DOHH2 (cell line): Measurements from ENCODE around the gene IVL.

Experiments used
- CTCF ChIP-seq: fragments of 200-600 bp; sonication (generic); IDR thresholded peaks from one replicate; pipeline ENCODE4 v1.5.1; 2014; ENCODE audit warnings: antibody characterized with exemption, mild to moderate bottlenecking, low read depth, low read length; ENCODE audit not compliant: poor library complexity, severe bottlenecking
- EZH2phosphoT487 ChIP-seq: fragments of 200-600 bp; sonication (generic); IDR thresholded peaks from 2 replicates; pipeline ENCODE4 v1.6.1; 2017; ENCODE audit warnings: borderline replicate concordance, mild to moderate bottlenecking, antibody characterized with exemption, low read length, moderate library complexity, mixed read lengths

DNA sequence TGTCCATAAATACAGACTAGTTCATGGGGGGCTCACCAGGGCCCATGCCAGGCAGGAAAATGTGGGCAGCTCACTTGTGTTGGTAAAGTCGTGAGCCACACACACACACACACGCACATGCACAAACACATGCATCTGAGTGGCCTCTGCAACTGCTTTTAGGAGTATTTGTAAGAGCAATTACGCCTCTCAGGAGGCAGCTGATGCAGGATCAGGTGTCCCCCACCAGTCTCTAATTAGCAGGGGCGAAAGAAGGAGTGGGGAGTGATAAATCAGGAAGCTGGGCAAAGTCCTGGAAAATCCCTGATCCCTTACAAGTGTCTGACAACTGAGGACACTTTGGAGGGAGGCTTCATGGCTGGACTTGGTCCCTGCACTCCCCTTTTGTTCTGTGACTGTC is 5.7 kb upstream of the IVL start:
- TF ChIP-seq CTCF: no peak
- no peak for TF ChIP-seq EZH2phosphoT487
